ENCODE data around the gene PTPRE.

Gene PTPRE

DNA sequence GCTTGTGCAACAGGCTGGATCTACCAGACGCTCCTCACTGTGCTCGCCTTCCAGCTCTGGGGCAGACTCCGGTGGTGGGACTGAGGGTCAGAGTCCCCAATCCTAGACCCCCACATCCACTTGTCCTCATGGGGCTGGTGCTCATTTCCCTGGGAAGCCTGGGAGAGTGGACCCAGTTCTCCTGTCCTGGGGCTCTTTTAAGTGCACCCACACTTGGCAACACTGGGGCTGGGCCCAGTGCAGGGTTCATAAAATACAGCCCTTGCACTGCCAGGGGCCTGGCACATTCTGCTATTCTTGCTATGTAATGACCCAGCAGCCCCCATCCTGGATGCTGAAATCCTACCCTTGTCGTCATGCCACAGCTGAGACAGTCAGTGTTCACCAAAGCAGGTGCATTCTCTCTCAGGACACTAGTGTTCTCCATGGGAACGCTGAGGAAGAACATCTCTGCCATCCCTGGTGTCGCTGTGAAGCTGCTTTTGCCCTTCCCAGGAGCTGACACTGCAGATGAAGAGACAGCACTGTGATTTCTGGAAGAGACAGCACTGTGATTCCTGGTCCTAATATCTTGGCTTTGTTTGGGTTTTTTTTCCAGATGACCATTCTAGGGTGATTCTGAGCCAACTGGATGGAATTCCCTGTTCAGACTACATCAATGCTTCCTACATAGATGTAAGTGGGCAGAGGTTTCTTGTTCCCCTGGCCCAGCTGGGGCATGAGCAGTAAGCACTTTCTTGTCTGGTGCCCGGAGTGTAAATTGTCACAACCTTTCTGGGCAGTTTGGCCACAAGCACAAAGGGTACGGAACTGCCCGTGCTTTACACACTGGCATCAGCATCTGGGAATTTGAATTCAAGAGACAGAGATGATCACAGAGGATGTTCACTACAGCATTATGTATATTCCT lies 153.7 kb downstream of the PTPRE start:
- Histone ChIP-seq H3K79me2 (ENCODE audit: control insufficient read depth, low read length) (no peaks in the 10 kb centered on the region), H3K9me2 (replicated peaks; ENCODE audit: control insufficient read depth, low read length) (no peaks in the 10 kb centered on the region), H3K27ac (ENCODE audit: low read depth, low read length) (no peak overlapping the region), H3K4me3 (ENCODE audit: low read length) (no peak overlapping the region), H3K4me2 (ENCODE audit: low read length) (no peak overlapping the region), H3K9me3 (ENCODE audit: control insufficient read depth, insufficient read depth, low read length) (no peaks in the 10 kb centered on the region), H3K36me3 (ENCODE audit: control insufficient read depth, low read length) (peaks cover 38% of the 10 kb centered on the region), H3F3A (ENCODE audit: control insufficient read depth, insufficient read depth) (peaks cover 20% of the 10 kb centered on the region), H3K27me3 (ENCODE audit: control insufficient read depth, low read length) (no peaks in the 10 kb centered on the region), H4K20me1 (ENCODE audit: control insufficient read depth, insufficient read depth, low read depth, low read length) (no peaks in the 10 kb centered on the region), H3K4me1 (ENCODE audit: control insufficient read depth, low read length) (peaks cover 60% of the 10 kb centered on the region)
- TF ChIP-seq EZH2phosphoT487 (IDR thresholded peaks at IDR 0.05; ENCODE audit: borderline replicate concordance, low read length), result no peak
- TF ChIP-seq, protein P1, sequence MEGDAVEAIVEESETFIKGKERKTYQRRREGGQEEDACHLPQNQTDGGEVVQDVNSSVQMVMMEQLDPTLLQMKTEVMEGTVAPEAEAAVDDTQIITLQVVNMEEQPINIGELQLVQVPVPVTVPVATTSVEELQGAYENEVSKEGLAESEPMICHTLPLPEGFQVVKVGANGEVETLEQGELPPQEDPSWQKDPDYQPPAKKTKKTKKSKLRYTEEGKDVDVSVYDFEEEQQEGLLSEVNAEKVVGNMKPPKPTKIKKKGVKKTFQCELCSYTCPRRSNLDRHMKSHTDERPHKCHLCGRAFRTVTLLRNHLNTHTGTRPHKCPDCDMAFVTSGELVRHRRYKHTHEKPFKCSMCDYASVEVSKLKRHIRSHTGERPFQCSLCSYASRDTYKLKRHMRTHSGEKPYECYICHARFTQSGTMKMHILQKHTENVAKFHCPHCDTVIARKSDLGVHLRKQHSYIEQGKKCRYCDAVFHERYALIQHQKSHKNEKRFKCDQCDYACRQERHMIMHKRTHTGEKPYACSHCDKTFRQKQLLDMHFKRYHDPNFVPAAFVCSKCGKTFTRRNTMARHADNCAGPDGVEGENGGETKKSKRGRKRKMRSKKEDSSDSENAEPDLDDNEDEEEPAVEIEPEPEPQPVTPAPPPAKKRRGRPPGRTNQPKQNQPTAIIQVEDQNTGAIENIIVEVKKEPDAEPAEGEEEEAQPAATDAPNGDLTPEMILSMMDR (IDR thresholded peaks at IDR 0.05; ENCODE audit: low read depth, low read length, poor library complexity, severe bottlenecking), result no peak

DNA sequence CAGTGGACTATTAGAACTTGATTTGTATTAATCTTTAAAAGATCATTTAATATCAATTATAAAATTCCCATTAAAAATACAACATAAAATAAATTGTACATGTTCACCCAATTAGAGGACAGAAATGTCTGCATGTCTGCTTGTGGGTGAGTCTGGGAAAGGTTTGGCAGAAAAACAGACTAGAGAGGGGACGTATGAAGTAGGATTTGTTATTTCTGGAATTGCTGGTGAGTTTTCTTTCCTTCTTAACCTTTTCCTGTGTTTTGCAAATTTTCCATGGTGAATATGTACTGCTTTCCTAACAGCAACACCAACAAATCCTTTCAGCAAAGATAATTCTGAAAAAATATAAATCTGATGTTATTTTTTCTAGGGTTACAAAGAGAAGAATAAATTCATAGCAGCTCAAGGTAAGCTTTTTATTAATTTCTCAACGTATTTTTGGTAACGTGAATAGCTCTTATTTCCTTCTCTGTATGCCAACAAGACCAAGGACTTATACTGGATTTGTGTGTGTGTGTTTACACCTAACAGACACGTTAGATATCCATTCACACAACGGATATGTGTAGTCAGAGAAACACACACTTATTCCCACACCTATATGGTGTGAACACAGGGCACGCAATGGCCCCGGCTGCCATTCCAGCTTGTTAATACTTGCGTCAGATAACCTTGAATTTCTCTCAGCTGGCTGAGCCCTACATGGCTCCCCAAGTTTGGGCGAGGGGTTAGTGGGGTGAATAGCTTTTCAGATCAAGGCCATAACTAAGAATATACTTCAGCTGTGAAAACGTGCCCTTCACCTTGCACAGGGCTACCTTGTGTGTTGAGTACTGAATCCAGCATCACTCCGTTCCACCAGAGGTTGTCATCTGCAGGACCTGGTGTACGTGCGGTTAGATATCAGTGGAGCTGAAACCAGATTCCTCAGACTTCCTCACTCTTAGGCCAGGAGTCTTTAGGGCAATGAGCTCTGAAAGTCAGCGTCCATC lies 154.7 kb downstream of the PTPRE start:
- peaks cover 20% of the 10 kb centered on the region for H3F3A ChIP-seq (ENCODE audit: control insufficient read depth, insufficient read depth)
- H3K27me3 ChIP-seq (ENCODE audit: control insufficient read depth, low read length), result no peaks in the 10 kb centered on the region
- no peaks in the 10 kb centered on the region for H4K20me1 ChIP-seq (ENCODE audit: control insufficient read depth, insufficient read depth, low read depth, low read length)
- no peaks in the 10 kb centered on the region for H3K79me2 ChIP-seq (ENCODE audit: control insufficient read depth, low read length)
- peak overlapping the region; percentile 76 for H3K4me2 ChIP-seq (ENCODE audit: low read length)
- peaks cover 60% of the 10 kb centered on the region for H3K4me1 ChIP-seq (ENCODE audit: control insufficient read depth, low read length)
- H3K9me3 ChIP-seq (ENCODE audit: control insufficient read depth, insufficient read depth, low read length), result no peaks in the 10 kb centered on the region
- H3K27ac ChIP-seq (ENCODE audit: low read depth, low read length), result peak overlapping the region; percentile 70; the same call in 1 of the 2 replicates
- H3K9me2 ChIP-seq (replicated peaks; ENCODE audit: control insufficient read depth, low read length), result no peaks in the 10 kb centered on the region
- no peak for TF ChIP-seq EZH2phosphoT487 (IDR thresholded peaks at IDR 0.05; ENCODE audit: borderline replicate concordance, low read length)
- TF ChIP-seq, protein P1 (IDR thresholded peaks at IDR 0.05; ENCODE audit: low read depth, low read length, poor library complexity, severe bottlenecking), result no peak
- peaks cover 45% of the 10 kb centered on the region for H3K36me3 ChIP-seq (ENCODE audit: control insufficient read depth, low read length)
- peak overlapping the region; percentile 51 for H3K4me3 ChIP-seq (ENCODE audit: low read length)

DNA sequence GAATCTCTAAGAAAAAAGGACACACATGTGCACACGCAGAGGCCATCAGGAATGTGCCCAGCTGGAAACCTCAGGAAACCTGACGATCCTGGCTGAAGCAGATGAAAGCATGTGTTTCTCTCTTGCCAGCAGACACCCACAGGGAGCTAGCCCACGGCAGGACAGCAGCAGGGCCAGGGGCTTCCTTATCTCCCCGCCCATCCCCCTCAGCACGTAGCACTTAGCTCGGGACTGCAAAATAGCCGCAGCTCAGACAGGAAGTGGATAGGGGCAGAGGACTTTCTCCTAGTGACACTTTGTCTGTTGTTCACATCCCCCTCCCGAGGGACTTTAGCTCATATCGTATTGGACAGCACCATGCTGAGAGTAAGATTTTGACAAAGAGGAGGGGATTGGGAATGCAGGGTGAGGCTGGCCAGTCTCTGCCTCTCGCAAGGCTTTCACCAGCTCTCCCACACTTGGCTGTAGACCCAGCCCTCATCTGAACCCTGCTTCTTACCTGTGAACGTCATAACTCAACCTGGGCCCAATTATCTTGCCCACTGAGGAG lies 155.5 kb downstream of the PTPRE start:
- H3K9me2 ChIP-seq (replicated peaks; ENCODE audit: control insufficient read depth, low read length), result no peaks in the 10 kb centered on the region
- peak overlapping the region; percentile 76 for H3K4me2 ChIP-seq (ENCODE audit: low read length)
- H3K79me2 ChIP-seq (ENCODE audit: control insufficient read depth, low read length), result no peaks in the 10 kb centered on the region
- H3K36me3 ChIP-seq (ENCODE audit: control insufficient read depth, low read length), result peaks cover 53% of the 10 kb centered on the region
- peak overlapping the region; percentile 70 for H3K27ac ChIP-seq (ENCODE audit: low read depth, low read length)
- no peak for TF ChIP-seq EZH2phosphoT487 (IDR thresholded peaks at IDR 0.05; ENCODE audit: borderline replicate concordance, low read length)
- TF ChIP-seq, protein P1 (IDR thresholded peaks at IDR 0.05; ENCODE audit: low read depth, low read length, poor library complexity, severe bottlenecking), result no peak
- no peaks in the 10 kb centered on the region for H3K27me3 ChIP-seq (ENCODE audit: control insufficient read depth, low read length)
- H3F3A ChIP-seq (ENCODE audit: control insufficient read depth, insufficient read depth), result peaks cover 20% of the 10 kb centered on the region
- H3K4me3 ChIP-seq (ENCODE audit: low read length), result peak overlapping the region; percentile 51
- H3K9me3 ChIP-seq (ENCODE audit: control insufficient read depth, insufficient read depth, low read length), result no peaks in the 10 kb centered on the region
- H3K4me1 ChIP-seq (ENCODE audit: control insufficient read depth, low read length), result peaks cover 60% of the 10 kb centered on the region
- H4K20me1 ChIP-seq (ENCODE audit: control insufficient read depth, insufficient read depth, low read depth, low read length), result no peaks in the 10 kb centered on the region
